ENCODE results near the gene SOCS6. TPM values are rescaled to one million over a fixed set of nuclear protein-coding genes. Genes with fewer than 3 reads are reported as not detected.
A peak's percentile ranks its signal among the peaks of the same experiment; 100 is the strongest.

The SOCS6 gene
- total and polyA plus RNA-seq, 2 donors (not counting 1 experiment from before 2014, with no cell fraction given) = 38.6 to 44.1 TPM

DNA sequence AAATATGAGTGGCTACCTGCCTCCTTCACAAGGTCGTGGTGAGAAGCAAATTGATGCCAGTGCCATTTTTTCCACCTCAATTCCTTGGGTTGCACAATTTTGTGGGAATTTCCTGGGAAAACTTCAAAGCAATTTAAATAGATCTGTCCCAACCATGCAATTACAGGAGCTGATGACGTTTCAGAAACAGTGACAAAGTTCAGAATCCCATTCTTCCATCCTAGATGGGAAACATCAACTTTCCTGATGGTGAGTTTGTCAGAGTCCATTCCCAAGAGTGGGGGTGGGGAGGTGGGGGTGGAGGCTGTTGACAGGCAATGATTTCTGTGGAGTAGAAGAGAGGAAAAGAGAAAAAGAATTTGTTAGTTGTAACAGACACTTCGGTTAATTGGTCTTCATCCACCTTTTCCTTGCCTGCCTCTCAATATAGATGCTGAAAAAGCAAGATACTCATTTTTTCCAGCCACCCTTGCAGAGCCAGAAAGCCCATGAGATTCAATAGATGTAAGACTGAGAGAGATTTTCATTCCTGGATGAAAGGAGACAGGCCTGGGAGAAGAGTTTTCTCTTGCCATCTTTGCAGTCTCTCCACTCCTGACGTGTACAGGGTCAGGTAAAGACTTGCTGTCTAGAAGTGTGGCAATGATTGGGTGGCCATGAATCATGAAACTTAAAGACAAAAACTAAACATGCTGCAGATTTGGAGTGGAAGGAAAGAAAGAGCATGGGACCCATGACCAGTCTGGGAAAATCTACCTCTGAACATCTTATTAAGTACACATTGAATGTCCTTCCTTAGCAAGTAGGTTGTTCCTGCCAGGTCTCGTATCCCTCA is 47.3 kb downstream of the SOCS6 start:
- Histone ChIP-seq H3K27me3 (ENCODE audit: control insufficient read depth, insufficient read depth, low read length) (no peaks in the 10 kb centered on the region), H3K4me2 (ENCODE audit: extremely low read depth, insufficient read depth, low read length) (no peak overlapping the region), H3K9ac (ENCODE audit: insufficient read depth, low read length) (no peak overlapping the region), H3K36me3 (ENCODE audit: control insufficient read depth, insufficient read depth, low read length) (peaks cover 7% of the 10 kb centered on the region), H2AFZ (ENCODE audit: low read length) (no peak overlapping the region), H3K4me1 (ENCODE audit: control insufficient read depth, extremely low read depth, insufficient read depth, low read length) (peaks cover 8% of the 10 kb centered on the region), H3K27ac (ENCODE audit: insufficient read depth, low read length) (no peak overlapping the region), H3K4me3 (replicated peaks in 1 of 4; ENCODE audit: control extremely low read depth in 1 of 4, insufficient read depth in 1 of 4, low read depth in 3 of 4, low read length in 4 of 4) (no peak overlapping the region), H3K9me3 (ENCODE audit: control insufficient read depth, insufficient read depth, low read depth, low read length) (no peaks in the 10 kb centered on the region), H4K20me1 (ENCODE audit: control insufficient read depth, extremely low read depth, insufficient read depth, low read length) (no peaks in the 10 kb centered on the region), H3K79me2 (ENCODE audit: control insufficient read depth, insufficient read depth, low read length) (no peaks in the 10 kb centered on the region)
- TF ChIP-seq CTCF (conservative IDR thresholded peaks at IDR 0.05 in 1 of 2, IDR thresholded peaks at IDR 0.05 in 1 of 2; ENCODE audit: low read depth in 1 of 2, low read length in 2 of 2) (no peak), EZH2 (IDR thresholded peaks at IDR 0.05; ENCODE audit: low read length, missing control alignments) (no peak)
- DNase-seq (ENCODE audit: low read depth in 2 of 2) = no peak

- TF ChIP-seq EZH2 (IDR thresholded peaks at IDR 0.05; ENCODE audit: low read length, missing control alignments) (no peak), CTCF (conservative IDR thresholded peaks at IDR 0.05 in 1 of 2, IDR thresholded peaks at IDR 0.05 in 1 of 2; ENCODE audit: low read depth in 1 of 2, low read length in 2 of 2) (no peak)
These were observed 48.5 kb downstream of the SOCS6 start for GRCh38 chr18:70337139-70337972.

DNA sequence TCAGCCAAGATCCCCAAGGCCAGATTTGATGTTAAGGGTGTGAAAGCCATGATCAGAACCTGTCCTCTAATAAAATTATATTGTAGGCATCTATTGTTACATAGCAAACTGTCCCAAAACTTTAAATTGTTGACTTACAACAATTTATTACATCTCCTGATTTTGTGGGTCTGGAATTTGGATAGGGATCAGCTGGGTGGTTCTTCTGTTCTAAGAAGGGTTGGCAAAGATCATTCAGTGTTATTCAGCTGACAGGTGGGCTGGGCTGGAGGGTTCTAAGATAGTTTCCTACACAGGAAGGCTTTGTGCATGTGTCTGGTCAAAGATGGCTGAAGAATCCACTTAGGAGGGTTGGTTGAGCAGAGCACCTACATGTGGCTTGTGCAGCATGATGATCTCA is 50.0 kb downstream of the SOCS6 start:
- H2AFZ ChIP-seq (ENCODE audit: low read length) = no peak overlapping the region
- H3K4me2 ChIP-seq (ENCODE audit: extremely low read depth, insufficient read depth, low read length) = no peak overlapping the region
- H3K79me2 ChIP-seq (ENCODE audit: control insufficient read depth, insufficient read depth, low read length) = no peaks in the 10 kb centered on the region
- H3K4me3 ChIP-seq (replicated peaks in 1 of 4; ENCODE audit: control extremely low read depth in 1 of 4, insufficient read depth in 1 of 4, low read depth in 3 of 4, low read length in 4 of 4) = no peak overlapping the region
- DNase-seq (ENCODE audit: low read depth in 2 of 2) = no peak
- H3K27ac ChIP-seq (ENCODE audit: insufficient read depth, low read length) = no peak overlapping the region
- H4K20me1 ChIP-seq (ENCODE audit: control insufficient read depth, extremely low read depth, insufficient read depth, low read length) = no peaks in the 10 kb centered on the region
- H3K4me1 ChIP-seq (ENCODE audit: control insufficient read depth, extremely low read depth, insufficient read depth, low read length) = peaks cover 5% of the 10 kb centered on the region
- no peak for TF ChIP-seq EZH2 (IDR thresholded peaks at IDR 0.05; ENCODE audit: low read length, missing control alignments)
- no peak for TF ChIP-seq CTCF (conservative IDR thresholded peaks at IDR 0.05 in 1 of 2, IDR thresholded peaks at IDR 0.05 in 1 of 2; ENCODE audit: low read depth in 1 of 2, low read length in 2 of 2)
- H3K9me3 ChIP-seq (ENCODE audit: control insufficient read depth, insufficient read depth, low read depth, low read length) = no peaks in the 10 kb centered on the region
- H3K9ac ChIP-seq (ENCODE audit: insufficient read depth, low read length) = no peak overlapping the region
- peaks cover 7% of the 10 kb centered on the region for H3K36me3 ChIP-seq (ENCODE audit: control insufficient read depth, insufficient read depth, low read length)
- no peaks in the 10 kb centered on the region for H3K27me3 ChIP-seq (ENCODE audit: control insufficient read depth, insufficient read depth, low read length)

More at GRCh38 chr18:70337139-70337972, 48.5 kb downstream of the SOCS6 start:
- H3K27ac ChIP-seq (ENCODE audit: insufficient read depth, low read length) = no peak overlapping the region
- H3K9ac ChIP-seq (ENCODE audit: insufficient read depth, low read length) = no peak overlapping the region
- peaks cover 7% of the 10 kb centered on the region for H3K36me3 ChIP-seq (ENCODE audit: control insufficient read depth, insufficient read depth, low read length)
- H3K4me3 ChIP-seq (replicated peaks in 1 of 4; ENCODE audit: control extremely low read depth in 1 of 4, insufficient read depth in 1 of 4, low read depth in 3 of 4, low read length in 4 of 4) = no peak overlapping the region
- H3K9me3 ChIP-seq (ENCODE audit: control insufficient read depth, insufficient read depth, low read depth, low read length) = no peaks in the 10 kb centered on the region
- H3K27me3 ChIP-seq (ENCODE audit: control insufficient read depth, insufficient read depth, low read length) = no peaks in the 10 kb centered on the region
- peak; percentile 88 to 92 for DNase-seq (ENCODE audit: low read depth in 2 of 2)
- no peaks in the 10 kb centered on the region for H4K20me1 ChIP-seq (ENCODE audit: control insufficient read depth, extremely low read depth, insufficient read depth, low read length)
- no peak overlapping the region for H2AFZ ChIP-seq (ENCODE audit: low read length)
- H3K4me1 ChIP-seq (ENCODE audit: control insufficient read depth, extremely low read depth, insufficient read depth, low read length) = peaks cover 8% of the 10 kb centered on the region
- H3K79me2 ChIP-seq (ENCODE audit: control insufficient read depth, insufficient read depth, low read length) = no peaks in the 10 kb centered on the region
- no peak overlapping the region for H3K4me2 ChIP-seq (ENCODE audit: extremely low read depth, insufficient read depth, low read length)
